DND-41 (cell line): ENCODE data around the gene PROM2.

ENCODE experiments used
- CTCF ChIP-seq: IDR thresholded peaks from 2 replicates; pipeline ENCODE4 v1.5.1; 2012; ENCODE audit warnings: borderline replicate concordance, low read length, moderate library complexity, mild to moderate bottlenecking; ENCODE audit not compliant: poor library complexity, severe bottlenecking; ENCODE audit errors: extremely low read depth
- EZH2 ChIP-seq: IDR thresholded peaks from 3 replicates; pipeline ENCODE4 v1.6.1; 2012; ENCODE audit warnings: borderline replicate concordance, low read depth, mild to moderate bottlenecking, moderate library complexity, low read length, inconsistent platforms; ENCODE audit not compliant: severe bottlenecking

- TF ChIP-seq CTCF (no peak), EZH2 (no peak)
Measured at GRCh38 chr2:95297639-95298395, 23.6 kb downstream of the PROM2 start.
